ENCODE data around the gene ANTXR1. TPM values are rescaled to one million over a fixed set of nuclear protein-coding genes. Genes with fewer than 3 reads are reported as not detected.

The ANTXR1 gene
- total RNA-seq, 2 experiments from 2014 or later: 0.32 TPM; not detected in 1

DNA sequence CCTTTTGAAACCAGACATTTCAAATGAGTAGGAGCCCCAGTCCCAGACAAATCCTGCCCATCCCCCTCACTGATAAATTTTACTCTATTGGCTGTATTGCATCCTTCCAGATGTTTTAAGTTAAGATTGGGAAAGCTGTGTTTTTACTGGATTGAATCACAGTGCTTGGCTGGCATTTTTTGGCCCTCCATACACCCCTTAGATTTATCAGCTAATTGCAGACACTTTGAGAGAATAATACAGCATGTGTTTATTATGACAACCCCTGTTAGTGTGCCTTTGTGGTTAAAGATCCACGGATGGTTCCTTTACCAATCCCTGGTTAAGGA is 74.9 kb downstream of the ANTXR1 start:
- no peak for ATAC-seq
- DNase-seq: no peak
- H3K4me1 Mint-ChIP-seq: no peaks in the 10 kb centered on the region
- CTCF ChIA-PET: interaction anchor here (0.6 kb wide), 1 partner anchor 250 kb away, joined by 3 read pairs; no protein-coding TSS in a partner anchor
- intact Hi-C loops (cut with DNase I, micrococcal nuclease): no loop called here
- H3K9me3 Mint-ChIP-seq (ENCODE audit: low read depth): no peaks in the 10 kb centered on the region
- H3K27ac Mint-ChIP-seq: no peak overlapping the region
- POLR2A ChIA-PET: no interaction called here
- peaks cover 29% of the 10 kb centered on the region for H3K27me3 Mint-ChIP-seq
- no peaks in the 10 kb centered on the region for H3K36me3 Mint-ChIP-seq (ENCODE audit: low read depth)
- H3K4me3 Mint-ChIP-seq: no peak overlapping the region

DNA sequence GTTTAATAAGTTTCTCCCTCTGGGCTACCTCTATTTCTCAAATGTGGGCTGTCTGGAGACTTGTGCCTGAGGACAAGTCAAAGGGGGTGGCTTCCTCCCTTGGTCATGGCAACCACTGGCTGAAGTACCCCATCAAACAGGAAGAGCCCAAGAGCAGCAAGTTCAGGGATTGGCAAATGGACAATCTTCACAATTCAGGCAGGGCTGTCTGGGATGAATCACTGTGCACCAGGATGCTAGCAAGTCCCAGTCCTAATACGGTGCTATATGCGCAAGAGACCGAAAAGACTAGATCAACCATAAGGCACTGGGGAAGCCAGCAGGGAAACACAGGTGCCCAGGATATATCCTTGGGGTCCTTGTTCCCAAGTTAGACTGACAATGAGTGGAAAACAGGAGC is 75.5 kb downstream of the ANTXR1 start:
- H3K27ac Mint-ChIP-seq: no peak overlapping the region
- no peaks in the 10 kb centered on the region for H3K9me3 Mint-ChIP-seq (ENCODE audit: low read depth)
- ChIA-PET CTCF (interaction anchor here (0.6 kb wide), 1 partner anchor 250 kb away, joined by 3 read pairs; no protein-coding TSS in a partner anchor), POLR2A (no interaction called here)
- DNase-seq: no peak
- H3K27me3 Mint-ChIP-seq: peaks cover 26% of the 10 kb centered on the region
- intact Hi-C loops (cut with DNase I, micrococcal nuclease): no loop called here
- H3K36me3 Mint-ChIP-seq (ENCODE audit: low read depth): no peaks in the 10 kb centered on the region
- no peaks in the 10 kb centered on the region for H3K4me1 Mint-ChIP-seq
- ATAC-seq: no peak
- H3K4me3 Mint-ChIP-seq: no peak overlapping the region

DNA sequence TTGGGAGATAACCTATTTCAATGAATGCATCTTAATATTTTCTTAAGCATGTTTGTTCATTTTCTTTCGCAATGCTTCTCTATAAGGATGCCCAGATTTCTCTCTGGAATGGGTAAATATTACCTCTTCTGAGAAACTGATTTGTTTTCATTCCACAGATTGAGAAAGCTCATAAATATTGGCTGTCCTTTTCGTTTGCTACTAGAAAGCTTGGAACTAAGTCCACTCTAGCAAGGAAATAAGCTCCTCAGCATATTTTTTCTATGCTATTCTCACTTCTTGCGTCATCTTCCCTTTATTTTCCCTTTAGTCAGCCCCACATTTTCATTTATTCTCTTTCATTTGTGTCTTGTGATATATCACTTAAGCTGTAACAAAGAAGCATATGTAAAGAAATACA is 76.3 kb downstream of the ANTXR1 start:
- H3K4me1 Mint-ChIP-seq: no peaks in the 10 kb centered on the region
- DNase-seq (no peak), ATAC-seq (no peak)
- ChIA-PET POLR2A (no interaction called here), CTCF (interaction anchor here (1.3 kb wide), 1 partner anchor 9 kb away, joined by 3 read pairs; no protein-coding TSS in a partner anchor)
- no peaks in the 10 kb centered on the region for H3K9me3 Mint-ChIP-seq (ENCODE audit: low read depth)
- intact Hi-C loops (cut with DNase I, micrococcal nuclease): no loop called here
- H3K36me3 Mint-ChIP-seq (ENCODE audit: low read depth): no peaks in the 10 kb centered on the region
- H3K27ac Mint-ChIP-seq: no peak overlapping the region
- H3K4me3 Mint-ChIP-seq: no peak overlapping the region
- H3K27me3 Mint-ChIP-seq: peaks cover 29% of the 10 kb centered on the region

DNA sequence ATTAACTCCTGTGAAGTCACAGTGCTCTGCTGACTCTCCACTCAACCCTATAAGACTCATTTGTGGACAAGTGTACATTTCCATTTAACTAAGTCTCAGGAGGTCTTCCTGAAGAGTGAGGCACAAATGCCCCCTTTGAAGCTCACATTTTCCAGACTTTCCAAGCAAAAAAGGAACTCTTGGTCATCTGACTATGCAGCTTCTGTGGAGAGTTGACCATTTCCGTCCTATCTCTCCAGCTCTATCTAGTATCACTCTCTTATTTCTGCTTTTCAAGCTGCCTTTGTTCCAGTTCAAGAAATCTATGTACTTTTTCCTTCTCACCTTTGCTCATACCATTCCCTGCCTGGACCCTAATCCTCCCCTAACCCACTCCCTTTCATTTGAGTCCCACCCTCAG is 77.0 kb downstream of the ANTXR1 start:
- POLR2A ChIA-PET: no interaction called here
- DNase-seq: no peak
- Mint-ChIP-seq H3K27ac (no peak overlapping the region), H3K27me3 (peaks cover 29% of the 10 kb centered on the region), H3K36me3 (ENCODE audit: low read depth) (no peaks in the 10 kb centered on the region), H3K4me1 (no peaks in the 10 kb centered on the region), H3K9me3 (ENCODE audit: low read depth) (no peaks in the 10 kb centered on the region), H3K4me3 (no peak overlapping the region)
- ATAC-seq: no peak
- CTCF ChIA-PET: interaction anchor here (0.6 to 1.3 kb wide), 4 partner anchors 10 to 182 kb away, joined by 3 to 5 read pairs (median 3); no protein-coding TSS in a partner anchor
- intact Hi-C loops (cut with DNase I, micrococcal nuclease): no loop called here

DNA sequence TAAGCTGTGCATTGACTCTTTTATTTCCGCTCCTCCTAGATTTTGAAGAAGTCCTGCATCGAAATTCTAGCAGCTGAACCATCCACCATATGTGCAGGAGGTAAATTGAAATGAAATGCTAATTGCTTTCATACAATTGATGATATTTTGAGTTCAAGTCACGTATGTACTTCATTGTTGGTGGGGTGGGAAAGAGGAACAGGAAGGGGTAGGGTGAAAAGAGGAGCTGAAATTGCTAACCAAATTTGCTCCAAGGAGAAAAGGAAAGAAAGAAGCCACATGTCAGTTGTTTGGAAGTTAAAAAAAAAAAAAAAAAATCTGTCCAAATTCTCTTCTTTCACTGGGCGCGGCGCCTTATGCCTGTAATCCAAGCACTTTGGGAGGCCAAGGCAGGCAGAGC is 77.8 kb downstream of the ANTXR1 start:
- no peak overlapping the region for H3K27ac Mint-ChIP-seq
- intact Hi-C loops (cut with DNase I, micrococcal nuclease): no loop called here
- ChIA-PET CTCF (interaction anchor here (0.6 to 0.7 kb wide), 2 partner anchors 43 to 71 kb away, joined by 3 to 5 read pairs; no protein-coding TSS in a partner anchor), POLR2A (no interaction called here)
- no peak overlapping the region for H3K4me3 Mint-ChIP-seq
- peaks cover 2% of the 10 kb centered on the region for H3K4me1 Mint-ChIP-seq
- H3K36me3 Mint-ChIP-seq (ENCODE audit: low read depth): no peaks in the 10 kb centered on the region
- ATAC-seq (no peak), DNase-seq (no peak)
- H3K27me3 Mint-ChIP-seq: peaks cover 33% of the 10 kb centered on the region
- H3K9me3 Mint-ChIP-seq (ENCODE audit: low read depth): no peaks in the 10 kb centered on the region

DNA sequence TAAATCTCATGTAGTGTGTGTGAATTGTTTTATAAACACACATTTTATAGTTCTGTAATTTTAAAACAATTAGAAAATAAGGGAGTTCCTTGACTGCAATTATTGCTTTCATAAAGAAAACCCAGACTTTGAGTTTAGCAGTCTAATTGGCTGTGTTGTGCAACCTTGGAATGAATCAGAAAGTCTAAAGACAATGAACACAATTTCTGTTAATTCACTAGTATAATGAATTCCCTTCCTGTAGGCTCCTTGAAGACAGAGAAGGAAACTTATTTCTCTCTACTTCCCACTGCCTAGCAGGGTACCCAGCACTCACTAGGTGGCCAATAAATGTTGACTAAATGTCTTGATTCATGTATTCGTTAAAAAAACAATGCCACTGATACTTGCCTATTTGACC is 79.9 kb downstream of the ANTXR1 start:
- POLR2A ChIA-PET: no interaction called here

DNA sequence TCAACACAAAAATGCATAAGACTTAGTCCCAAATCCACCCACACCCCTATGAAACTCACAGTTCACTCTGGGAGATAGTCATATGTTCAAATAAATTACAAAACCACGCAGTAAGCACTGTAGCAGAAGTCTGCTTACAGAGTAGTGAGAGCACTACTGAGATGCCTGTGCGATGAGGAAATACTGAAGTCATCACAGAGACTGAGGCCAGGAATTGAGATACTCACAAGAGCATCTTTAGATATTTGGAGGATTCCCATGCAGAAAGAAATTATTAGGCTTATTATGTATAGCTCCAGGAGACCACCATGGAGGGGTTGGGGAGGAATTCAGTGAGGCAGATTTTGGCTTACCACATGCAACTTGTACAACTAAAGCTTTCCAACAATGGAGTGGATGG is 82.3 kb downstream of the ANTXR1 start:
- H3K27me3 Mint-ChIP-seq: peaks cover 15% of the 10 kb centered on the region
- ChIA-PET CTCF (interaction anchor here (0.8 to 1.1 kb wide), 2 partner anchors 62 to 329 kb away, joined by 3 read pairs; no protein-coding TSS in a partner anchor), POLR2A (no interaction called here)
- DNase-seq (no peak), ATAC-seq (peak; percentile 42)
- intact Hi-C loops (cut with DNase I, micrococcal nuclease): no loop called here
- no peaks in the 10 kb centered on the region for H3K9me3 Mint-ChIP-seq (ENCODE audit: low read depth)
- H3K27ac Mint-ChIP-seq: no peak overlapping the region
- H3K36me3 Mint-ChIP-seq (ENCODE audit: low read depth): no peaks in the 10 kb centered on the region
- H3K4me1 Mint-ChIP-seq: peaks cover 2% of the 10 kb centered on the region
- H3K4me3 Mint-ChIP-seq: no peak overlapping the region

More for the DNA sequence above, 79.9 kb downstream of the ANTXR1 start:
- DNase-seq (no peak), ATAC-seq (no peak)
- no peaks in the 10 kb centered on the region for H3K9me3 Mint-ChIP-seq (ENCODE audit: low read depth)
- no peak overlapping the region for H3K4me3 Mint-ChIP-seq
- intact Hi-C loops (cut with DNase I, micrococcal nuclease): no loop called here
- CTCF ChIA-PET: no interaction called here
- no peaks in the 10 kb centered on the region for H3K36me3 Mint-ChIP-seq (ENCODE audit: low read depth)
- peaks cover 2% of the 10 kb centered on the region for H3K4me1 Mint-ChIP-seq
- peaks cover 28% of the 10 kb centered on the region for H3K27me3 Mint-ChIP-seq
- no peak overlapping the region for H3K27ac Mint-ChIP-seq

DNA sequence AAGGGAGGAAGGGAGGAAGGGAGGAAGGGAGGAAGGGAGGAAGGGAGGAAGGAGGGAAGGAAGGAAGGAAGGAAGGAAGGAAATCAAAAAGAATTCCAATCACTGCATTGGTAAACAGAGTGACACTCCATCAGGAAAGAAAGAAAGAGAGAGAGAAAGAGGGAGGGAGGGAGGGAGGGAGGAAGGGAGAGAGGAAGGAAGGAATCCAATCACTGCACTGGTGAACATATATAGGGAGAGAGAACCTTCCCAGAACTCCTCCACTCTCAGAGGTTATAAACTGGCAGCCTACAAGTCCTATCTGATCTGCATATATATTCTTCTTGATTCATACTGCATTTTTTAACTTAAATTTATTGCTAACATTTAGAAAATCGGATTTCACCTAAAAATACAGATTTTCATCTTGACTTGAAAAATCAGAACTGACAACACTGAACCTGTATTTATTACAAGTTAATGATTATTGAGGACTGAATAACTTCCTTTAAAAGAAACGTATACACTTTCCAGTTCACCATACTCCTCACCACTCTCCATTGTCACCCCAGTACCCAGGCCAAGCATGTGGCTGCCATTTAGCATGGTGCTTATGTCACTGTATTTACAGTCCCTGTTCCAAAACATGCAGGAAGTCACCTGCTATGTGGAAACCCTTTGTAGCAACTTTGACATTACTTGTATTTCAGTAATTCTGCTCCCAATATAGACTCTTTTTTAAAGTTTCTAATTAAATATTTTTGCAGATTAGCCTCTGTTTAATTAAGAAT is 83.5 kb downstream of the ANTXR1 start:
- no peak for DNase-seq
- CTCF ChIA-PET: no interaction called here
- peaks cover 2% of the 10 kb centered on the region for H3K4me1 Mint-ChIP-seq
- intact Hi-C loops (cut with DNase I, micrococcal nuclease): no loop called here
- H3K36me3 Mint-ChIP-seq (ENCODE audit: low read depth): no peaks in the 10 kb centered on the region
- ATAC-seq: no peak
- peaks cover 11% of the 10 kb centered on the region for H3K27me3 Mint-ChIP-seq
- no peaks in the 10 kb centered on the region for H3K9me3 Mint-ChIP-seq (ENCODE audit: low read depth)
- H3K4me3 Mint-ChIP-seq: no peak overlapping the region
- no peak overlapping the region for H3K27ac Mint-ChIP-seq
- POLR2A ChIA-PET: no interaction called here

DNA sequence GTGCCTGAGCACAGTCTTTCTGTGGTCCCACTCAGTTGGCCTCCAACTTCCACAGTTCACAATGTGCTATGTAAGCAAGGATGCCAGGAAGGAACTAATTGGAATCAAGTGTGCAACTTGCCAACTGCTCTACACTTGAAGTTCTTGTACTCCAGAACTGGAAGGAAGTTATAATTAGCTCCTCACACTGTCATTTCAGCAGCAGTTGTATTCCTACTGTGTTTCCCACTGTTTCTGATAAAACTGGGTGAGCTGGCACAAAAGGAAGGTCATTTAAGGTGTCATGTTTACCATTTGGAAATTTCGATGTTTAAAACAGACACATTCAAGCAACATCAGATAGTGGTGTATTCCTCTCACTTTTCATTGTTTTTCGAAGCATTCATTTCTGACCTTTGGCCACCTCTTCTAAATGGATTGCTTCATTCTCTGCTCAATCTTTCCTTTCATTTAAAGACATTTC is 84.2 kb downstream of the ANTXR1 start:
- intact Hi-C loops (cut with DNase I, micrococcal nuclease): no loop called here
- CTCF ChIA-PET: interaction anchor here (1.1 kb wide), 1 partner anchor 28 kb away, joined by 3 read pairs; no protein-coding TSS in a partner anchor
- H3K27ac Mint-ChIP-seq: no peak overlapping the region
- DNase-seq (no peak), ATAC-seq (no peak)
- peaks cover 2% of the 10 kb centered on the region for H3K4me1 Mint-ChIP-seq
- no peaks in the 10 kb centered on the region for H3K36me3 Mint-ChIP-seq (ENCODE audit: low read depth)
- POLR2A ChIA-PET: no interaction called here
- no peaks in the 10 kb centered on the region for H3K9me3 Mint-ChIP-seq (ENCODE audit: low read depth)
- H3K27me3 Mint-ChIP-seq: peaks cover 9% of the 10 kb centered on the region
- no peak overlapping the region for H3K4me3 Mint-ChIP-seq

DNA sequence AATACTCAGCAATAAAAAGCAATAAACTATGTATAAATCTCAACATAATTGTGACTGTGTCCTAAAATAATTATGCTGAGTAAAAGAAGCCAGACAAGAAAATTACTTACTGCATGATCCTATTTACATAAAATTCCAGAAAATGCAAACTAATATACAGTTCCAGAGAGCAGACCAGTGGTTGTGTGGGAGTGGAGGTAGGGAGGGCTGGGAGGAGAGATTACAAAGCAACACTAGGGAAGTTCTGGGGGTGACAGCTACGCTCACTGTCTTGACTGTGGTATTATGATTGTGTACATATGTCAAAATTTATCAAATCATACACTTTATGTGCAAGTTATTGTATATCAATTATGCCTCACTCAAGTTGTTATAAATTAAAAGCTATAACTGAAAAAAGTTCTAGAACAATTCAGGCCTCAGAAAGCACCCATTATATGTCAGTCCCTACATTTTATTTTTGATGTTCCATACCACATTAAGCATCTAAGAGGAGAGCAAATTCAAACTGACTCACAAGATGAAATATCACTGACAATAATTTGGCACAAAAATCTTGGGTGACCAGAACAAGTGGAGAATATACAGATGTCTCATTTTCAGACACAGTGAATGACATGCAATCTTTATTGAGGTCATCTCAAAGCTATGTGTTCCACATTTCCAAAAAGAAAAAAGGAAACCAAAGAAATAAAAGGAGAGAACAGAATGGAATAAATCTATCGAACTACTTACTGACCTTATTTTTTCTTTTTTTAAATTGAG is 85.1 kb downstream of the ANTXR1 start:
- peaks cover 9% of the 10 kb centered on the region for H3K27me3 Mint-ChIP-seq
- H3K9me3 Mint-ChIP-seq (ENCODE audit: low read depth): no peaks in the 10 kb centered on the region
- no peak overlapping the region for H3K4me3 Mint-ChIP-seq
- ChIA-PET POLR2A (no interaction called here), CTCF (interaction anchor here (1.0 to 1.1 kb wide), 2 partner anchors 27 to 155 kb away, joined by 3 read pairs; no protein-coding TSS in a partner anchor)
- DNase-seq (no peak), ATAC-seq (no peak)
- no peaks in the 10 kb centered on the region for H3K36me3 Mint-ChIP-seq (ENCODE audit: low read depth)
- peaks cover 2% of the 10 kb centered on the region for H3K4me1 Mint-ChIP-seq
- intact Hi-C loops (cut with DNase I, micrococcal nuclease): no loop called here
- no peak overlapping the region for H3K27ac Mint-ChIP-seq

DNA sequence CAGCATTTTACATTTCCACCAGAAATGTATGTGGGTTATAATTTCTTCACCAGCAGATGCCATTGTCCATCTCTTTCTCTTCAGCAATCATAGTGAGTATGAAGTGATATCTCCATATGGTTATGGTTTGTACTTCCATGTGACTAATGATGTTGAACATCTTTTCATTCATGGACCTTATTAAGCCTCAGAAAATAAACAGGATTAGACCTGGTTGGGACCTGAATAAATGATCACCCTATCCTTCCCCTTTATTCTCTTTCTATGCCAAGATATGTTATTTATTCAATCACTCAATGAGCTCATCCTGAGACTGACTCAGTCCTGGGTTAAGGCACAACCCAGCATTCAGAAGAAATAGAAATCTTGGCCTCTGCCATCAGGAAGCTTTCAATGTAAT is 86.6 kb downstream of the ANTXR1 start:
- CTCF ChIA-PET: interaction anchor here (0.7 kb wide), 1 partner anchor 124 kb away, joined by 3 read pairs; no protein-coding TSS in a partner anchor
- no peak for DNase-seq
- Mint-ChIP-seq H3K4me3 (no peak overlapping the region), H3K36me3 (ENCODE audit: low read depth) (no peaks in the 10 kb centered on the region), H3K27ac (no peak overlapping the region), H3K9me3 (ENCODE audit: low read depth) (no peaks in the 10 kb centered on the region), H3K27me3 (peaks cover 4% of the 10 kb centered on the region), H3K4me1 (peaks cover 2% of the 10 kb centered on the region)
- POLR2A ChIA-PET: no interaction called here
- no peak for ATAC-seq
- intact Hi-C loops (cut with DNase I, micrococcal nuclease): no loop called here

All from activated CD4-positive, alpha-beta T cell treated with anti-CD3 and anti-CD28 coated beads for 36 hours (primary cell).